ENCODE data around the gene SLC6A5.

Gene SLC6A5

GRCh38 chr11:20620988-20621387 lies 21.6 kb downstream of the SLC6A5 start:
- no peak overlapping the region for H3K9ac ChIP-seq (ENCODE audit: low read length)
- no peak overlapping the region for H3K4me2 ChIP-seq (ENCODE audit: low read depth, low read length)
- no peak overlapping the region for H3K4me3 ChIP-seq (ENCODE audit: low read length)
- no peaks in the 10 kb centered on the region for H3K79me2 ChIP-seq (ENCODE audit: low read length)
- DNase-seq, result no peak
- H4K20me1 ChIP-seq (ENCODE audit: insufficient read depth, low read length), result no peaks in the 10 kb centered on the region
- H3K27ac ChIP-seq (ENCODE audit: low read length), result no peak overlapping the region
- no peaks in the 10 kb centered on the region for H3K9me3 ChIP-seq (replicated peaks; ENCODE audit: insufficient read depth, low read length)
- H2AFZ ChIP-seq (ENCODE audit: low read length), result no peak overlapping the region
- H3K9me2 ChIP-seq (replicated peaks; ENCODE audit: insufficient read depth, low read length), result no peaks in the 10 kb centered on the region
- no peaks in the 10 kb centered on the region for H3K27me3 ChIP-seq (replicated peaks; ENCODE audit: insufficient read depth, low read length)
- H3K36me3 ChIP-seq (replicated peaks; ENCODE audit: insufficient read depth, low read length), result no peaks in the 10 kb centered on the region
- no peak for TF ChIP-seq EZH2phosphoT487 (IDR thresholded peaks at IDR 0.05; ENCODE audit: low read length)
- no peak for TF ChIP-seq EZH2 (optimal IDR thresholded peaks at IDR 0.05; ENCODE audit: low read depth, low read length)
- no peak for TF ChIP-seq CTCF (IDR thresholded peaks at IDR 0.05; ENCODE audit: low read length)
- no peaks in the 10 kb centered on the region for H3F3A ChIP-seq (ENCODE audit: insufficient read depth, low read length)
- peaks cover 13% of the 10 kb centered on the region for H3K4me1 ChIP-seq (ENCODE audit: low read length)

- H3K27ac ChIP-seq (ENCODE audit: low read length), result no peak overlapping the region; the same call in 1 of the 2 replicates
- H3K36me3 ChIP-seq (replicated peaks; ENCODE audit: insufficient read depth, low read length), result no peaks in the 10 kb centered on the region
- DNase-seq, result no peak
- H3K4me3 ChIP-seq (ENCODE audit: low read length), result no peak overlapping the region
- TF ChIP-seq EZH2phosphoT487 (IDR thresholded peaks at IDR 0.05; ENCODE audit: low read length) (no peak), EZH2 (optimal IDR thresholded peaks at IDR 0.05; ENCODE audit: low read depth, low read length) (no peak), CTCF (IDR thresholded peaks at IDR 0.05; ENCODE audit: low read length) (no peak)
- H3K27me3 ChIP-seq (replicated peaks; ENCODE audit: insufficient read depth, low read length), result no peaks in the 10 kb centered on the region
- H2AFZ ChIP-seq (ENCODE audit: low read length), result no peak overlapping the region
- no peaks in the 10 kb centered on the region for H4K20me1 ChIP-seq (ENCODE audit: insufficient read depth, low read length)
- H3K9me2 ChIP-seq (replicated peaks; ENCODE audit: insufficient read depth, low read length), result no peaks in the 10 kb centered on the region
- H3K9me3 ChIP-seq (replicated peaks; ENCODE audit: insufficient read depth, low read length), result no peaks in the 10 kb centered on the region
- H3F3A ChIP-seq (ENCODE audit: insufficient read depth, low read length), result no peaks in the 10 kb centered on the region
- H3K9ac ChIP-seq (ENCODE audit: low read length), result no peak overlapping the region
- H3K4me2 ChIP-seq (ENCODE audit: low read depth, low read length), result no peak overlapping the region
- no peaks in the 10 kb centered on the region for H3K79me2 ChIP-seq (ENCODE audit: low read length)
- H3K4me1 ChIP-seq (ENCODE audit: low read length), result peaks cover 19% of the 10 kb centered on the region
Measured at GRCh38 chr11:20621679-20622078, 22.3 kb downstream of the SLC6A5 start.

GRCh38 chr11:20623252-20623651 lies 23.8 kb downstream of the SLC6A5 start:
- Histone ChIP-seq H3K4me1 (ENCODE audit: low read length) (peaks cover 34% of the 10 kb centered on the region), H3K4me2 (ENCODE audit: low read depth, low read length) (no peak overlapping the region), H3K27me3 (replicated peaks; ENCODE audit: insufficient read depth, low read length) (no peaks in the 10 kb centered on the region), H3K79me2 (ENCODE audit: low read length) (no peaks in the 10 kb centered on the region), H3K27ac (ENCODE audit: low read length) (no peak overlapping the region), H3F3A (ENCODE audit: insufficient read depth, low read length) (0 out of 2 replicates have a peak, but pooled peaks cover 7% of the 10 kb centered on the region), H3K4me3 (ENCODE audit: low read length) (no peak overlapping the region), H4K20me1 (ENCODE audit: insufficient read depth, low read length) (no peaks in the 10 kb centered on the region), H3K9ac (ENCODE audit: low read length) (no peak overlapping the region), H3K9me3 (replicated peaks; ENCODE audit: insufficient read depth, low read length) (no peaks in the 10 kb centered on the region), H3K9me2 (replicated peaks; ENCODE audit: insufficient read depth, low read length) (no peaks in the 10 kb centered on the region), H3K36me3 (replicated peaks; ENCODE audit: insufficient read depth, low read length) (no peaks in the 10 kb centered on the region), H2AFZ (ENCODE audit: low read length) (no peak overlapping the region)
- no peak for DNase-seq
- TF ChIP-seq EZH2 (optimal IDR thresholded peaks at IDR 0.05; ENCODE audit: low read depth, low read length), result no peak
- TF ChIP-seq CTCF (IDR thresholded peaks at IDR 0.05; ENCODE audit: low read length), result no peak
- TF ChIP-seq EZH2phosphoT487 (IDR thresholded peaks at IDR 0.05; ENCODE audit: low read length), result no peak
